Stomach (tissue), 4 donors: Measurements from ENCODE around the gene C19orf12.

Experiments
- CTCF ChIP-seq, 7 experiments: fragments of 450-650 bp in 4 of 7; fragments of 200-600 bp in 3 of 7; sonication (generic) in 3 of 7; IDR thresholded peaks; one replicate each; pipeline ENCODE4 v1.5.1; 2016 to 2019; ENCODE audit warnings: antibody characterized with exemption in 7 of 7, control low read depth in 2 of 7, mild to moderate bottlenecking in 1 of 7
- POLR2AphosphoS5 ChIP-seq, 3 donors: sonication (generic); formaldehyde crosslinking; IDR thresholded peaks; one replicate each; pipeline ENCODE4 v1.6.1; 2016; ENCODE audit warnings: antibody characterized with exemption in 3 of 3

GRCh38 chr19:29714371-29714952 lies 599 bp downstream of the C19orf12 start:
- TF ChIP-seq CTCF (IDR thresholded peaks at IDR 0.05) = no peak
- TF ChIP-seq POLR2AphosphoS5 (IDR thresholded peaks at IDR 0.05) = no peak
